Activated naive CD8-positive, alpha-beta T cell (primary cell): ENCODE measurements around the gene ADPGK.
A peak's percentile ranks its signal among the peaks of the same experiment; 100 is the strongest.
"Not testable (repeated sequence)": the region's sequence is repeated elsewhere in the genome, so short reads cannot be mapped to it uniquely, and the experiment has no call there.

Experiments
- H3K27ac Mint-ChIP-seq: one replicate; pipeline ENCODE4 v1.8.0; 2021; ENCODE audit warnings: mixed read lengths
- H3K27me3 Mint-ChIP-seq: one replicate; pipeline ENCODE4 v1.8.0; 2021; ENCODE audit warnings: mixed read lengths
- H3K36me3 Mint-ChIP-seq: one replicate; pipeline ENCODE4 v1.8.0; 2021; ENCODE audit warnings: mixed read lengths
- H3K4me1 Mint-ChIP-seq: one replicate; pipeline ENCODE4 v1.8.0; 2021; ENCODE audit warnings: low read depth, mixed read lengths
- H3K4me3 Mint-ChIP-seq: one replicate; pipeline ENCODE4 v1.8.0; 2021; ENCODE audit warnings: mild to moderate bottlenecking, mixed read lengths
- H3K9me3 Mint-ChIP-seq: one replicate; pipeline ENCODE4 v1.8.0; 2021; ENCODE audit warnings: low read depth, mixed read lengths

The ADPGK gene

GRCh38 chr15:72737061-72737460 is 46.5 kb downstream of the ADPGK start:
- H3K27ac Mint-ChIP-seq, result peak overlapping the region; percentile 19
- H3K4me3 Mint-ChIP-seq, result no peak overlapping the region
- no peaks in the 10 kb centered on the region for H3K9me3 Mint-ChIP-seq
- peaks cover 38% of the 10 kb centered on the region for H3K4me1 Mint-ChIP-seq
- H3K27me3 Mint-ChIP-seq, result no peaks in the 10 kb centered on the region
- H3K36me3 Mint-ChIP-seq, result peaks cover 35% of the 10 kb centered on the region

- Mint-ChIP-seq H3K27ac (no peak overlapping the region), H3K4me3 (no peak overlapping the region), H3K27me3 (no peaks in the 10 kb centered on the region), H3K9me3 (no peaks in the 10 kb centered on the region), H3K36me3 (peaks cover 27% of the 10 kb centered on the region), H3K4me1 (peaks cover 21% of the 10 kb centered on the region)
Measured at GRCh38 chr15:72735111-72735510, 48.4 kb downstream of the ADPGK start.

GRCh38 chr15:72733941-72734738 is 49.4 kb downstream of the ADPGK start:
- no peaks in the 10 kb centered on the region for H3K27me3 Mint-ChIP-seq
- no peak overlapping the region for H3K27ac Mint-ChIP-seq
- H3K4me3 Mint-ChIP-seq, result no peak overlapping the region
- H3K36me3 Mint-ChIP-seq, result peaks cover 21% of the 10 kb centered on the region
- no peaks in the 10 kb centered on the region for H3K9me3 Mint-ChIP-seq
- peaks cover 11% of the 10 kb centered on the region for H3K4me1 Mint-ChIP-seq

- H3K27me3 Mint-ChIP-seq, result no peaks in the 10 kb centered on the region
- H3K4me1 Mint-ChIP-seq, result peaks cover 4% of the 10 kb centered on the region
- peaks cover 21% of the 10 kb centered on the region for H3K36me3 Mint-ChIP-seq
- H3K9me3 Mint-ChIP-seq, result no peaks in the 10 kb centered on the region
- no peak overlapping the region for H3K27ac Mint-ChIP-seq
- H3K4me3 Mint-ChIP-seq, result no peak overlapping the region
Measured at GRCh38 chr15:72732516-72732915, 51.0 kb downstream of the ADPGK start.

- Mint-ChIP-seq H3K27me3 (no peaks in the 10 kb centered on the region), H3K36me3 (peaks cover 19% of the 10 kb centered on the region), H3K4me3 (no peak overlapping the region), H3K27ac (no peak overlapping the region), H3K9me3 (no peaks in the 10 kb centered on the region), H3K4me1 (peaks cover 4% of the 10 kb centered on the region)
Measured at GRCh38 chr15:72732086-72732485, 51.5 kb downstream of the ADPGK start.

- Mint-ChIP-seq H3K36me3 (peaks cover 11% of the 10 kb centered on the region), H3K4me1 (no peaks in the 10 kb centered on the region), H3K27me3 (no peaks in the 10 kb centered on the region), H3K4me3 (no peak overlapping the region), H3K9me3 (no peaks in the 10 kb centered on the region), H3K27ac (no peak overlapping the region)
Measured at GRCh38 chr15:72728821-72729220, 54.7 kb downstream of the ADPGK start.

GRCh38 chr15:72728249-72728648 is 55.3 kb downstream of the ADPGK start:
- H3K4me1 Mint-ChIP-seq, H3K9me3 Mint-ChIP-seq, H3K27me3 Mint-ChIP-seq, H3K27ac Mint-ChIP-seq, H3K4me3 Mint-ChIP-seq: not testable (repeated sequence)
- H3K36me3 Mint-ChIP-seq, result peaks cover 11% of the 10 kb centered on the region

GRCh38 chr15:72727154-72727553 is 56.4 kb downstream of the ADPGK start:
- H3K9me3 Mint-ChIP-seq, result no peaks in the 10 kb centered on the region
- H3K4me3 Mint-ChIP-seq, result no peak overlapping the region
- H3K27ac Mint-ChIP-seq, result no peak overlapping the region
- no peaks in the 10 kb centered on the region for H3K27me3 Mint-ChIP-seq
- peaks cover 2% of the 10 kb centered on the region for H3K4me1 Mint-ChIP-seq
- H3K36me3 Mint-ChIP-seq, result peaks cover 11% of the 10 kb centered on the region

GRCh38 chr15:72725851-72726250 is 57.7 kb downstream of the ADPGK start:
- H3K27ac Mint-ChIP-seq, H3K36me3 Mint-ChIP-seq: not testable (repeated sequence)

GRCh38 chr15:72725446-72725845 is 58.1 kb downstream of the ADPGK start:
- Mint-ChIP-seq H3K36me3 (peaks cover 5% of the 10 kb centered on the region), H3K27me3 (no peaks in the 10 kb centered on the region), H3K4me1 (peaks cover 2% of the 10 kb centered on the region), H3K9me3 (no peaks in the 10 kb centered on the region), H3K27ac (no peak overlapping the region), H3K4me3 (no peak overlapping the region)

More at GRCh38 chr15:72725851-72726250, 57.7 kb downstream of the ADPGK start:
- H3K9me3 Mint-ChIP-seq, H3K27me3 Mint-ChIP-seq, H3K4me3 Mint-ChIP-seq, H3K4me1 Mint-ChIP-seq: not testable (repeated sequence)

GRCh38 chr15:72724028-72724427 is 59.5 kb downstream of the ADPGK start:
- no peaks in the 10 kb centered on the region for H3K27me3 Mint-ChIP-seq
- no peak overlapping the region for H3K27ac Mint-ChIP-seq
- H3K4me1 Mint-ChIP-seq, result peaks cover 2% of the 10 kb centered on the region
- no peak overlapping the region for H3K4me3 Mint-ChIP-seq
- no peaks in the 10 kb centered on the region for H3K9me3 Mint-ChIP-seq
- peaks cover 5% of the 10 kb centered on the region for H3K36me3 Mint-ChIP-seq

- peaks cover 2% of the 10 kb centered on the region for H3K4me1 Mint-ChIP-seq
- no peaks in the 10 kb centered on the region for H3K27me3 Mint-ChIP-seq
- peaks cover 7% of the 10 kb centered on the region for H3K36me3 Mint-ChIP-seq
- no peak overlapping the region for H3K27ac Mint-ChIP-seq
- H3K4me3 Mint-ChIP-seq, result no peak overlapping the region
- no peaks in the 10 kb centered on the region for H3K9me3 Mint-ChIP-seq
Measured at GRCh38 chr15:72722071-72722696, 61.4 kb downstream of the ADPGK start.

GRCh38 chr15:72708551-72709303 is 74.8 kb downstream of the ADPGK start:
- not testable (repeated sequence) for H3K9me3 Mint-ChIP-seq, H3K4me1 Mint-ChIP-seq, H3K27ac Mint-ChIP-seq, H3K27me3 Mint-ChIP-seq, H3K4me3 Mint-ChIP-seq, H3K36me3 Mint-ChIP-seq

GRCh38 chr15:72706266-72706665 is 77.3 kb downstream of the ADPGK start:
- Mint-ChIP-seq H3K4me1 (no peaks in the 10 kb centered on the region), H3K36me3 (peaks cover 2% of the 10 kb centered on the region), H3K27ac (no peak overlapping the region), H3K27me3 (no peaks in the 10 kb centered on the region), H3K9me3 (no peaks in the 10 kb centered on the region), H3K4me3 (no peak overlapping the region)
